Osteoblast (primary cell): Measurements from ENCODE around the gene SIGLEC15. TPM values are rescaled to one million over a fixed set of nuclear protein-coding genes. Genes with fewer than 3 reads are reported as not detected.
"Not testable (repeated sequence)": the region's sequence is repeated elsewhere in the genome, so short reads cannot be mapped to it uniquely, and the experiment has no call there.

Experiments
- DNase-seq: peaks from one replicate; pipeline ENCODE4 v3.0.0; 2011; ENCODE audit warnings: low spot score, mixed read lengths; ENCODE audit not compliant: insufficient read length; ENCODE audit errors: missing footprints
- H2AFZ ChIP-seq: 2 replicates; pipeline ENCODE4 v1.6.0; 2011; ENCODE audit warnings: mild to moderate bottlenecking, low read length
- H3K27ac ChIP-seq: 2 replicates; pipeline ENCODE4 v1.5.1; 2011; ENCODE audit warnings: mild to moderate bottlenecking, low read depth, low read length, moderate library complexity
- H3K27me3 ChIP-seq: 2 replicates; pipeline ENCODE4 v1.6.0; 2012; ENCODE audit warnings: mild to moderate bottlenecking, control low read depth, inconsistent platforms, low read length, moderate library complexity; ENCODE audit not compliant: insufficient read depth
- H3K36me3 ChIP-seq: 2 replicates; pipeline ENCODE4 v1.5.1; 2011; ENCODE audit warnings: mild to moderate bottlenecking, low read length, control low read depth, moderate library complexity; ENCODE audit not compliant: insufficient read depth
- H3K4me1 ChIP-seq: 2 replicates; pipeline ENCODE4 v1.5.1; 2011; ENCODE audit warnings: mild to moderate bottlenecking, low read length, control low read depth, moderate library complexity; ENCODE audit not compliant: insufficient read depth
- H3K4me2 ChIP-seq: 2 replicates; pipeline ENCODE4 v1.6.0; 2011; ENCODE audit warnings: mild to moderate bottlenecking, low read length; ENCODE audit not compliant: insufficient read depth
- H3K4me3 ChIP-seq: fragments of 200-600 bp; sonication (generic); 3 replicates; pipeline ENCODE4 v1.5.1; 2012; ENCODE audit warnings: mild to moderate bottlenecking, low read length, inconsistent platforms; ENCODE audit not compliant: insufficient read depth
- H3K79me2 ChIP-seq: 2 replicates; pipeline ENCODE4 v1.6.0; 2012; ENCODE audit warnings: mild to moderate bottlenecking, low read length, control low read depth, inconsistent platforms; ENCODE audit not compliant: insufficient read depth
- H3K9me3 ChIP-seq: 2 replicates; pipeline ENCODE4 v1.5.1; 2011; ENCODE audit warnings: low read depth, low read length, control low read depth
- H4K20me1 ChIP-seq: 2 replicates; pipeline ENCODE4 v1.6.0; 2012; ENCODE audit warnings: mild to moderate bottlenecking, low read length, control low read depth; ENCODE audit not compliant: insufficient read depth
- total RNA-seq: library from RNA; depleted of rRNA; stranded (reverse); fragments of >200 nt; gene quantifications from 2 replicates; pipeline ENCODE4 v1.2.3, GENCODE V29; 2012
- TF ChIP-seq, protein P1 (sequence below): IDR thresholded peaks from 2 replicates; pipeline ENCODE4 v1.5.1; 2011; ENCODE audit warnings: mild to moderate bottlenecking, low read depth, low read length, moderate library complexity; ENCODE audit errors: extremely low read depth

The SIGLEC15 gene
- total RNA-seq, 1 donor = 8.0 TPM

DNA sequence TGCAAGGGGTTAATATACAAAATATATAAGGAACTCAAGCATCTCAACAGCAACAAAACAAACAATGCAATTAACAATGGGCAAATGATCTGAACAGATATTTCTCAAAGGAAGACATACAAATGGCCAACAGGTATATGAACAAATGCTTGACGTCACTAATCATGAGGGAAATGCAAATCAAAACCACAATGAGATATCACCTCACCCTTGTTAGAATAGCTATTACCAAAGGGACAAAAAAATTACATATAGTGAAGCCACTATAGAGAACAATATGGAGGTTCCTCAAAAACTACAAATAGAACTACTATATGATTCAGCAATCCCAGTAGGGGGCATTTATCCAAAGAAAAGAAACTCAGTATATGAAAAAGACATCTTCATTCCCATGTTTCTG, 3.8 kb upstream of the SIGLEC15 start:
- Histone ChIP-seq H3K4me1 (peaks cover 17% of the 10 kb centered on the region), H3K79me2 (no peaks in the 10 kb centered on the region), H3K27me3 (no peaks in the 10 kb centered on the region), H2AFZ (no peak overlapping the region), H4K20me1 (no peaks in the 10 kb centered on the region), H3K4me3 (no peak overlapping the region), H3K27ac (no peak overlapping the region), H3K36me3 (no peaks in the 10 kb centered on the region), H3K9me3 (no peaks in the 10 kb centered on the region), H3K4me2 (no peak overlapping the region)
- no peak for DNase-seq
- TF ChIP-seq, protein P1, sequence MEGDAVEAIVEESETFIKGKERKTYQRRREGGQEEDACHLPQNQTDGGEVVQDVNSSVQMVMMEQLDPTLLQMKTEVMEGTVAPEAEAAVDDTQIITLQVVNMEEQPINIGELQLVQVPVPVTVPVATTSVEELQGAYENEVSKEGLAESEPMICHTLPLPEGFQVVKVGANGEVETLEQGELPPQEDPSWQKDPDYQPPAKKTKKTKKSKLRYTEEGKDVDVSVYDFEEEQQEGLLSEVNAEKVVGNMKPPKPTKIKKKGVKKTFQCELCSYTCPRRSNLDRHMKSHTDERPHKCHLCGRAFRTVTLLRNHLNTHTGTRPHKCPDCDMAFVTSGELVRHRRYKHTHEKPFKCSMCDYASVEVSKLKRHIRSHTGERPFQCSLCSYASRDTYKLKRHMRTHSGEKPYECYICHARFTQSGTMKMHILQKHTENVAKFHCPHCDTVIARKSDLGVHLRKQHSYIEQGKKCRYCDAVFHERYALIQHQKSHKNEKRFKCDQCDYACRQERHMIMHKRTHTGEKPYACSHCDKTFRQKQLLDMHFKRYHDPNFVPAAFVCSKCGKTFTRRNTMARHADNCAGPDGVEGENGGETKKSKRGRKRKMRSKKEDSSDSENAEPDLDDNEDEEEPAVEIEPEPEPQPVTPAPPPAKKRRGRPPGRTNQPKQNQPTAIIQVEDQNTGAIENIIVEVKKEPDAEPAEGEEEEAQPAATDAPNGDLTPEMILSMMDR = no peak

- H3K4me3 ChIP-seq = no peak overlapping the region
- DNase-seq = no peak
- peaks cover 27% of the 10 kb centered on the region for H3K4me1 ChIP-seq
- TF ChIP-seq, protein P1 = no peak
- H3K4me2 ChIP-seq = no peak overlapping the region
- no peaks in the 10 kb centered on the region for H3K79me2 ChIP-seq
- no peaks in the 10 kb centered on the region for H3K9me3 ChIP-seq
- H3K27me3 ChIP-seq = no peaks in the 10 kb centered on the region
- no peaks in the 10 kb centered on the region for H3K36me3 ChIP-seq
- no peak overlapping the region for H3K27ac ChIP-seq
- no peaks in the 10 kb centered on the region for H4K20me1 ChIP-seq
- H2AFZ ChIP-seq = no peak overlapping the region
Measured at GRCh38 chr18:45826084-45826483, 609 bp downstream of the SIGLEC15 start.

GRCh38 chr18:45826716-45827115, 1.2 kb downstream of the SIGLEC15 start:
- H3K4me2 ChIP-seq, H3K27me3 ChIP-seq, H2AFZ ChIP-seq, H3K27ac ChIP-seq, H4K20me1 ChIP-seq, DNase-seq, H3K79me2 ChIP-seq, H3K4me3 ChIP-seq, H3K9me3 ChIP-seq, H3K36me3 ChIP-seq: not testable (repeated sequence)
- H3K4me1 ChIP-seq = peaks cover 27% of the 10 kb centered on the region

GRCh38 chr18:45828917-45829811, 3.7 kb downstream of the SIGLEC15 start:
- H3K4me1 ChIP-seq = peaks cover 27% of the 10 kb centered on the region
- no peak overlapping the region for H3K4me2 ChIP-seq
- H3K27me3 ChIP-seq = no peaks in the 10 kb centered on the region
- H3K36me3 ChIP-seq = no peaks in the 10 kb centered on the region
- no peaks in the 10 kb centered on the region for H4K20me1 ChIP-seq
- no peak overlapping the region for H3K4me3 ChIP-seq
- TF ChIP-seq, protein P1 = no peak
- H3K27ac ChIP-seq = peak overlapping the region; percentile 94
- no peak for DNase-seq
- H3K79me2 ChIP-seq = no peaks in the 10 kb centered on the region
- H3K9me3 ChIP-seq = no peaks in the 10 kb centered on the region
- H2AFZ ChIP-seq = peak overlapping the region; percentile 59
